Measurements from ENCODE around the gene SDS.

SDS gene, protein sequence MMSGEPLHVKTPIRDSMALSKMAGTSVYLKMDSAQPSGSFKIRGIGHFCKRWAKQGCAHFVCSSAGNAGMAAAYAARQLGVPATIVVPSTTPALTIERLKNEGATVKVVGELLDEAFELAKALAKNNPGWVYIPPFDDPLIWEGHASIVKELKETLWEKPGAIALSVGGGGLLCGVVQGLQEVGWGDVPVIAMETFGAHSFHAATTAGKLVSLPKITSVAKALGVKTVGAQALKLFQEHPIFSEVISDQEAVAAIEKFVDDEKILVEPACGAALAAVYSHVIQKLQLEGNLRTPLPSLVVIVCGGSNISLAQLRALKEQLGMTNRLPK

DNA sequence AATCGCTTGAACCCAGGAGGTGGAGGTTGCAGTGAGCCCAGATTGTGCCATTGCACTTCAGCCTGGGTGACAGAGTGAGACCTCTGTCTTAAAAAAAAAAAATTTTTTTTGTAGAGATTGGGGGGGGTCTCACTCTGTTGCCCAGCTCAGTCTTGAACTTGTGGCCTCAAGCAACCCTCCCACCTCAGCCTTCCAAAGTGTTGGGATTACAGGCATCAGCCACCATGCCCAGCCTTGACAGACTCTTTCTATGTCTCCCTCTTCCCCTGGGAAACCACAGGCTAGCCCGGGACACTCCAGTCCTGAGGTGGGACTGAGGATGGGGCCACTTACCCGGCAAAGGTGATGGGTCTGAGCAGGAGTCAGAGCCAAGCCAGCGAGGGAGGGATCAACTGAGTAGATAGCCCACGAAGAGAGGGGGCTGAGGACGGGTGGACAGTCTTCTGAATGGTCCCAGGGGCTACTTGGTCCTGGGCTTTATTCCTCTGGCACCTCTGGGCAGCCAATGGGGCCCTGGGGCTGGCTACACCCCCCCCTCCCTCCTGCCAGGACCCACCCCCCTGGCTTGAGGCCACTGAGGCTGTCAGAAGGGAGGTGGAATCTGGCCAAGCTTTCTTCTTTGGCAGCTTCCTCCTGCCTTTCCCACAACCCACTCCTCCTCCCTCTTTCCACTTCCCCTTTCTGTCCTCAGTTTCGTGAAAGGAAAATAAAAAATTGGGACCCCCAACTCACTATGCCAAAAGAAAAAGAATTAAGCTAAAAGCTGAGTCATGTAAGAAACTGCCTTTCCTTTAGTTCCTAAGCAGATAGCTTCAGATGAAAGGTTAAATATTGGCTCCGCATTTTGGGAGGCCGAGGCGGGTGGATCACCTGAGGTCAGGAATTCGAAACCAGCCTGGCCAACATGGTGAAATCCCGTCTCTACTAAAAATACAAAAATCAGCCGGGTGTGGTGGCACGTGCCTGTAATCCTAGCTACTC, at the start of gene SDS:
SDS (minus strand) TSS at position 453 of the 981 bp plus-strand sequence. CDS start 4,179 bp downstream, outside the sequence.
- no peak for DNase-seq (ENCODE audit: low read depth)

DNA sequence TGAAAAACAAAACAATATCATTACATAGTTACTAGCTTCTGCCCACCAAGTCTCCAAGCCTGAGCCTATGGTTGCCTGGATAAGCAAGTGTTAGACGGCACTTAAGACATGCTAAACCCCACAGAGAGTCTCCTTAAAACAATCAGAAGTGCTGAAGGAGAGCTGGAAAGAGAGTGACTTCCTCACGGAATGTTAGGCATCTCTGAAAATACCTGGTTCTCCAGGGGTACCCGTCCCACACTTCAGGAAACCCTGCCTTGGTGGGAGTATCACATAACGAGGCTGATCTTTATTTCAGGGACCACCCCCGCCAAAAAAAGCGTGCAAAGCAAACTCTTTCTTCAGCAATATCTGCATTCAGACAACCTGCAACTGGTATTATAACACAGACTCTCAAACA, 49.6 kb upstream of the SDS start:
- DNase-seq (ENCODE audit: low read depth): no peak

DNA sequence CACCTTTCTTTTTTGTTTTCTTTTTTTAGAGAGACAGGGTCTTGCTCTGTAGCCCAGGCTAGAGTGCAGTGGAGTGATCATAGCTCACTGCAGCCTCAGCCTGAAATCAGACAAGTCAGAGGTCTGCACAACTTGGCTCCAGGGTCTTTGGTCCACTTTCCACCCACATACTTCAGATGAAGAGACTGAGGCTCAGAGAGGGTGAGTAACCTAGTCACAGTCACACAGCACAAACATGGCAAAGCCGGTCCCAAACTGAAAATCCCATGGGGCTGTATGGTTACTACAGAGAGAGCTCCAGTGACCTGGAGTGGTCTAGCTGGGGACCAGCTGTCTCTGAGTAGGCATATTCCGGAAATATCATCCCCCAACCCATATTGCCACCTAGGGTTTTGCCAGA, 48.8 kb upstream of the SDS start:
- no peak for DNase-seq (ENCODE audit: low read depth)

DNA sequence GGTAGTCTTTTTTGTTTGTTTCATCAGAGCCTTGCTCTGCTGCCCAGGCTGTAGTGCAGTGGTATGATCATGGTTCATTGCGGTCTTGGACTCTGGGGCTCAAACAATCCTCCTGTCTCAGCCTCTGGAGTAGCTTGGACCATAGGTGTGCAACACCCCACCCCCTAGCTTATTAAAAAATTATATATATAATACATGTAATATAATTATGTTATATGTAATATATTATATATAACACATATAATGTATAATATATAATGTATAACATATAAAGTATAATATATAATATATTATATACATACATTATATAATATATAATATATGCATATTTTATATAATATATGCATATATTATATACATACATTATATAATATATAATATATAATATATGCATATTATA, 46.2 kb upstream of the SDS start:
- no peak for DNase-seq (ENCODE audit: low read depth)

DNA sequence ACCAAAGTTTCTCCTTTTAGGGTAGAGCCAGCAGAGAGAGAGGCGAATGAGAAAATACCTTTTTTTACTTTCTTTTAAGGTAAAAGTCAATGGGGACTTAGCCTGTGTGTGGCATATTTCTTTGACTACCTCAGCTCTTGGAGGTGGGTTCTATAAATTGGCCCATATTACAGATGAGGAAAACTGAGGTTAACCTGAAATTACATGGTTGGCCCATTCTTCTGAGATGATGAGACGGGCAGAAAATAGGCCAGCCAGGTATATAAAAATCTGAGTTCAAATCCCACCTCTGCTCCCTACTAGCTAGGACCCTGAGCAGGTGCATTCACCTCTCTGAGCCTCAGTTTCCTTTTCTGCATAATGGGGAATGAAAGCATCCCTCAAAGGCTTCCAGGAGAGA, 45.6 kb upstream of the SDS start:
- DNase-seq (ENCODE audit: low read depth): no peak

DNA sequence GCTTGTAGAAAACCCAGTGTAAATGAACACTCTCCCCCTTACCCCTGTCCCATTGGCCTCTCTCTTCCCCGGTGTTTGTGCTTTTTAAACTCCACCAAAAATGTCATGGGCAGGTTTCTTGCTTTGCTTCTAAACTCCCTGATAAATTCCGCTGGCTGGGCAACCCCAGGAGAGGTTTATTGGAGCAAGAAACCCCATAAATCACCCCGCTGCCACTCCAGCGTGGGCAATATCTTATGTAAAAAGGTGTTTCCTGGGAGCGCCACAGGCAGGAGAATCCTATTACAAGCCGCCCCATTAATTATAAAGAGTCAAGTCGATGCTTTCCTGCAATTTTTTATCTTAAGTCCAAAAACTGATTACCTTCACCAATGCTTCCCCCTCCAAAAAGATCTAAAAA, 45.2 kb upstream of the SDS start:
- DNase-seq (ENCODE audit: low read depth): no peak

DNA sequence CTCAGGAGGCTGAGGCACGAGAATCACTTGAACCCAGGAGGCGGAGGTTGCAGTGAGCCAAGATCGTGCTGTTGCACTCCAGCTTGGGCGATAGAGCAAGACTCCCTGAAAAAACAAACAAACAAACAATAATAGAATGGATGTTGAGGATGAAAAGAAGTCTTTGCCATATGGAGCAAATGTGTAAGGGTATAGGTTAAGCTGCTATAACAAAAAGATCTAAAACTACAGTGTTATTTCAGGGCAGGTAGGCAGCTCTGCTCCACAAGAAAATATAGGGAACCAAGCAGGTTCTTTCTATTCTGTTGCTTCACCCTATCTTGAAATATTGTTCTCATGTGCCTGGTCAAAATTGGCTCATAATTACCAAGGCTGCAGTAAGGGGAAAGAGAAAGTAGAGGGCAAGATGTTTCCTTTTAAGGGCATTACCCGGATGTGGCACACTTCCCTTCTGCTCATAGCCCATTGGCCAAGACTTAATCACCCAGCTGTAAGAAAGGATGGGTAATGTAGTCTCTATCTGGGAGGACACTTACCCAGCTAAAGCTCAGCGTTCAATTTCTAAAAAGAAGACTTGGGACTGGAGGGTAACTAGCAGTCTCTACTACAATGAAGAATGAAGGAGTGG, 42.0 kb upstream of the SDS start:
- DNase-seq (ENCODE audit: low read depth): no peak

DNA sequence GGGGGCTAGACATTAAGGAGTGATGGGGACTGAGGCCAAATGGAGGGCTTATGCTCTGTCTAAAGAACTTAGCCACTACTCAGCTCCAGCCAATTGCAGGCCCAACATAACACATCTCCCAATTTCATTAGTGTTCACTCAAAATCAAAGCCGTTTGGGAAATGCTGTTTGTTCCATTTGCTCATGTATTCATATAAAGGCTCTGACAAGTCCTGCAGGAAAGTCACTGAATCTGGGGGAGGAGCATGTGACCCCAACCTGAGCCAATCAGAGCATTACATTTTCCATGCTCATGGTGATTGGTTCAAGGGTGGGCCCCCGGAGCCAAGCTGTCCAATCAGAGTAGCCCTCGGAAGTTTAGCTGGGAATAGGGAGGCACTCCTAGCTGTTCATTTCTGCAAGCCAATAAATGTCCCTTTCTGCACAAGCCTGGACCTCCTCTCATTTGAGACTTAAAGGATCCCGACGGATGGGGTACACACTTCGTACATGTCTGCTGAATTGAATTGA, 39.4 kb upstream of the SDS start:
- DNase-seq (ENCODE audit: low read depth): no peak

DNA sequence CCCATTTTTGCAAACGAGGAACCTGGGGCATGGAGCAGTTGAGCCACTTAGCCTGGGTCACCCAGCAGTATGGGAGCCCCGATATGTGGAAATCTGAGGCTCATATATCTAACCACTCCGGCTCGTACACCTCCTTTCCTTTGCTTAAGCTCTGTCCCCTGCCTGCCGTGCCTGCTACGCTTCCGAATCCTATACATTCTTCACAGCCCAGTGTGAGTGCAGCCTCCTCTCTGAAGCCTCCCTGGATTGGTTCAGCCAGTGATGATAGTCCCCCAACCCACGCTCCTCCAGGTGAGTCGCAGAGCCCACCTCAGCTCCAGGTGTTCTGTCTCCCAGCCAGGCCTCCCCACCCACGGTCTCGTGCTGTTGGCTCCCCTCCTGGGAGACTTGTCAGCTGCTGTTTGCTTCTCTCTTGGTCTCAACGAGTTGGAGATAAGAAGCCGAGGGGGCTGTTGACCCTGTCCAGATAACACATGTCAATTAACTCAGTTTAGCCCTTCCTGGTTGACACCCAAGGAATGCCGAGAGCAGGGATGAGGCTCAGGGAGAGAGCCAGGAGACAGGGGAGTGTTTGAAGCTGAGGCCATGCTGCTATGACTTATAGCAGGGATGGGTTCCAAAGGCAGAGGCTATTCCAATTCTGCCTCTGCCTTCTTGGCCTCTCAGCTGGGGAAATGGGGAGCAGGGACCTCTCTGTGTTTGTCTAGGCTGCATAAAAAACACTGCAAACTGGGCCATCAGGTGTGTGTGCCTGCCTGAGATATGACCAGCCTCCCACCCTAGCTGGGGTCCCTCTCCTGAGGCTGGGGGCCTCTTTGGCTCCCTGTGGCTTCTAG, 37.5 kb upstream of the SDS start:
- DNase-seq (ENCODE audit: low read depth): no peak

DNA sequence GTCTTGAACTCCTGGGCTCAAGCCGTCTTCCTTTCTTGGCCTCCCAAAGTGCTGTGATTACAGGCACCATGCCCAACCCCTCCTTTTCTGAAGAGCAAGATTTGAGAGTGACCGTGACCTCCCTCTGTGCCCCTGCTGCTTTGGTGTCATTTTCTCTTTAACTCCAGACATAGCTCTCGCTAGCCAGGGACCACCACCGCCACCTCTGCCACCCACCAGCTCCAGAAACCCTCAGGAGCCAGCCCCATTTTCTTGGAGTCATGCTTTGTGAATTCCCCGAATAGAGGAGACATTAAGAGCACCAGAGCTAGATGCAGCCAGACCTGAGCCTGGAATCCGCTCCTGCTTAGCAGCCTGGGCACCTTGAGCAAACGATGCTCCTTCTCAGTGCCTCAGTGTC, 36.6 kb upstream of the SDS start:
- no peak for DNase-seq (ENCODE audit: low read depth)

DNA sequence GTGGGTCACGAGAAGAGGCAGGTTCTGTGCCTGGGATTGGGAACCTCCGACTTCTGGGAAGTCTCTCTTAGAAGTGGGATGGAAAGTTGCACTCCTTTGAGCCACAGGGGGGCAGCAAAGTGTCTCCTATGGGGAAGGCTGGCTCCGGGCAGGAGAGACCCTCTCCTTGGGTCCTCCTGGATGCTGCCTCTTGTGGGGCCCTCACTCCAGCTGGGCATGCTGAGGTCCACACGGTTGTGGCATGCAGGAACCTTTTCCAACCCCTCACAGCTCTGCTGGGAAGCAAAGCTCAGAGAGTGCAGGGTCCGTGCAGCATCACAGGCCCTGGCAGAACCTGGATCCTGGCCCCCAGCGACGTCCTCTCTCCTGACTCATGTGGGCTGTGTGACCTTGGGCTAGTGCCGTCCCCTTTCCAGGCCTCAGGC, 35.9 kb upstream of the SDS start:
- DNase-seq (ENCODE audit: low read depth): no peak

DNA sequence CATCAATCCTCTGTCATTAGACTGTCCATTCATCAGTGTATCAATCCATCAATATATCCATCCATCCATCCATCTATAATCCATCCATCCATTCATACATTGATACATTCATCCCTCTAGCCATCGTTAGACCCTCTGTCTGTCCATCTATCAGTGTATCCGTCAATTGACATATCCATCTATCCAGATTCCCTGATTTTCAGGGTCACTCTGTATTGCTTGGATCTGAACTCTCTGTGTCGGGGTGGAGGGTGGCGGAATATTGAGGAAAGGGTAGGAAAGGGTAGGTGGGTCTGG, 35.6 kb upstream of the SDS start:
- DNase-seq (ENCODE audit: low read depth): no peak

DNA sequence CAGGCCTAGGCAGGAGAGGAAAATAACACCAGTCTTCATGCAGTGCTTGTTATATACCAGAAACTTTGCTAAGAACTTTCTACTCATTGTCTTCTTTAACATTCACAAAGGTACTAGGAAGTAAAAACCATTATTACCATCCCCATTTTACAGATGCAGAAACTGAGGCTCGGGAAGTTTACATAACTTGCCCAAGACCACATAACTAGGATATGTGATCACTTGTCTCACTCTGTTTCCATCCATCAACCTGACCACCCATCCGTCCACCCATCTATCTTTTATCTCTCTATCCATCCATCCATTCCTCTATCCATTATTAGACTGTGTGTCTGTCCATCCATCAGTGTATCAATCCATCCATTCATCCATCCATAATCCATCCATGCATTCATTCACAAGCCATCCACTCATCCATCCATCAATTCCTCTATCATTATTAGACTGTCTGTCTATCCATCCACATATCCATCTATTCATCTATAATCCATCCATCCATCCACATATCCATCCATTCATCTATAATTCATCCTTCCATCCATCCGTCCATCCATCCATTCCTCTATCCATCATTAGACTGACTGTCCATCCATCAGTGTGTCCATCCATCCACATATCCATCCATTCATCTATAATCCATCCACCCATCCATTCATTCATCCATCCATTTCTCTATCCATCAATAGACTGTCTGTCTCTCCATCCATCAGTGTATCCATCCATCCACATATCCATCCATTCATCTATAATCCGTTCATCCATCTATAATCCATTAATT, 35.0 kb upstream of the SDS start:
- no peak for DNase-seq (ENCODE audit: low read depth)

DNA sequence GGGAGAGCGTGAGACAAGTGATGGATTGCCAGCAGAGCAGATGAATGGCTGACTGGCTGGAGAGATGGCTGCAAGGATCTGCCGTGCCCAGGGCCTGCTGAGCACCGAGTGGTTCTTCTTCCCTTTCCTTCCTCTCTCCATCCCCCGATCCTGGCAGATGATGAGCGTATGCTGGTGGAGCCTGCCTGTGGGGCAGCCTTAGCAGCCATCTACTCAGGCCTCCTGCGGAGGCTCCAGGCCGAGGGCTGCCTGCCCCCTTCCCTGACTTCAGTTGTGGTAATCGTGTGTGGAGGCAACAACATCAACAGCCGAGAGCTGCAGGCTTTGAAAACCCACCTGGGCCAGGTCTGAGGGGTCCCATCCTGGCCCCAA, 34.0 kb upstream of the SDS start:
- no peak for DNase-seq (ENCODE audit: low read depth)

DNA sequence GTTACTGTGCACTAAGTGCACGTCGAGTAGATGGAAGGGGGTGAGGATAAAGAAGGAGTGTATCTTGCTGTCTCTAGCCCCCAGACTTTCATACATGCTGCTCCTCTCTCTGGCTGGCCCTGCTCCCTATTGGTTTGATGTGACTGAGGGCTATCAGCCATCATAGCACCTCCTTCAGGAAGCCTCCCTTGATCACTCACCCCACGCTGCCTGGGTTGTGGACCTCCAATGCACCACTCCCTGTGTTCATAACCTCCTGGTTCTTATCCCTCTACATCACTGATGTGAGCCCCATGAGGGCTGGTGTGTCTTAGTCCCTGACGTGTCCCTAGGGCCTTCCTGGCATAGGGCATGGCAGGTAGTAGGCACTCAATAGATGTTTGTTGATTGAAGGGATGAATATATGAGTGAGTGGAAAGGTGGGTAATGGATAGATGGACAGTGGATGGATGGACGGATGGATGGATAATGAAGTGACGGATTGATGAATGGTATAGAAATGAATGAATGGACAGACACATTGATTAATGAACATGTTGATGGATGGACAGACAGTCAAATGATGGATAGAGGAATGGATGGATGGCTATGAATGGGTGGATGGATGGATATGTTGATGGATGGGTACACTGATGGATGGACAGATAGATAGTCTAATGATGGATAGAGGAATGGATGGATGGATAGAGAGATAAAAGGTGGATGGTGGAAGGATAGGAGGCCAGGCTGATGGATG, 33.5 kb upstream of the SDS start:
- no peak for DNase-seq (ENCODE audit: low read depth)

DNA sequence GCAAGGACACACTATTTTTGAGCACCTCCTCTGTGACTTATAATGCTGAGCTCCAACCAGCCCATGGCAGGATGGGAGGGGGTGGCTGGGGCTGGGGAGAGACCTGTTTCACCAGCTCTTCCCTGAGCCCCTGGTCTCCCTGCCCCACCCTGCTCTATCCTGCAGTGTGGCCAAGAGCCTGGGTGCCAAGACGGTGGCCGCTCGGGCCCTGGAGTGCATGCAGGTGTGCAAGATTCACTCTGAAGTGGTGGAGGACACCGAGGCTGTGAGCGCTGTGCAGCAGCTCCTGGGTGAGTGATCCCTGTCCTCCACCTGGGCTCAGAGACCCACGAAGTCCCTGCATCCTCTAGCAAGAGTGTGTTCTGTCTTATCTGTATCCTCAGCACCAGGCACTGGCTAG, 32.9 kb upstream of the SDS start:
- DNase-seq (ENCODE audit: low read depth): no peak

DNA sequence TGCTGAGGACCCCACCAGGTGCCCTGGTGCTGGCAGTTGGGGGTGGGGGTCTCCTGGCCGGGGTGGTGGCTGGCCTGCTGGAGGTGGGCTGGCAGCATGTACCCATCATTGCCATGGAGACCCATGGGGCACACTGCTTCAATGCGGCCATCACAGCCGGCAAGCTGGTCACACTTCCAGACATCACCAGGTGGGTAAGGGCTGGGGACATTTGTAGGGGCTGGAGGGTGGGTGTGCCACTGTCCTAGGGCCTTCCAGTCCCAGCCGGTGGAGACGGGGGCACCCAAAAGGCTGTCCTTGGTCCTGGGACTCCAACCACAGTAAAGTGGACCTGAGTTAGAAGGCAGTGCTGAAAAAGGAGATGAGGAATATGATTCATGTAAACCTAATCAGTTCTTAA, 31.7 kb upstream of the SDS start:
- no peak for DNase-seq (ENCODE audit: low read depth)

DNA sequence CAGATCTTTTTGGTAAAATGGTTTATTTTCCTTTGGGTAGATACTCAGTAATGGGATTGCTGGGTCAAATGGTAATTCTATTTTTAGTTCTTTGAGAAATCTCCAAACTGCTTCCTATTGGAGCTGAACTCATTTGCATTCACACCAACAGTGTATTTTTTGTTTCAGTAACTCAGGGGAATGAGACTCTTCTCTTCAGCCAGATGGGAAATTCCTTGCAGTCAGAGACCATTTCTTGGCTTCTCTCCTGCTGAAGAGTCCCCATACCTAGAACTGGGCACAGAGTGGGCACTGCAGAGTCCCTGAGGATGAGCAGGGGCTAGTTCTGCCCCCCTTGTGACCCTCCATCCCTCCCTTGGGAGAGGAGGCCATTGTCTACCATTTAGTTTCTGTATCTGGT, 29.3 kb upstream of the SDS start:
- DNase-seq (ENCODE audit: low read depth): no peak

DNA sequence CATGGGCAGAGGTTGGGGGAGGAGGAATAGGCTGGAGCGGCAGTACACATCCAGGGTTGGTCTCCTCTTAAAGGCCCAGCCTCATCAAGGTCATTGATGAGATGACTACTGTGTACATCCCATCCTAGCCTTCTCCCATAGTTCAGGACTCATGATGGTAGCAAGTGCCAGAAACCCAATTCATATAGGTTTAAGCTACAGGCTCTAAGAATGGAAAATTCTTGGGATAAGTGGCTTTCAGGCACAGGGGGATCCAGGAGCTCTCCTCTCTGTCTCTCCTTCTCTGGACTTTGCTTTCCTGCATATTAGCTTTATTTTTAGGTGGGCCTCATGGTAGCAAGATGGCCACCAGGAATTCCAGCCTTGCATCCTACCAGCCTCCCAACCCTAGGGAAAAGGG, 24.8 kb upstream of the SDS start:
- no peak for DNase-seq (ENCODE audit: low read depth)

DNA sequence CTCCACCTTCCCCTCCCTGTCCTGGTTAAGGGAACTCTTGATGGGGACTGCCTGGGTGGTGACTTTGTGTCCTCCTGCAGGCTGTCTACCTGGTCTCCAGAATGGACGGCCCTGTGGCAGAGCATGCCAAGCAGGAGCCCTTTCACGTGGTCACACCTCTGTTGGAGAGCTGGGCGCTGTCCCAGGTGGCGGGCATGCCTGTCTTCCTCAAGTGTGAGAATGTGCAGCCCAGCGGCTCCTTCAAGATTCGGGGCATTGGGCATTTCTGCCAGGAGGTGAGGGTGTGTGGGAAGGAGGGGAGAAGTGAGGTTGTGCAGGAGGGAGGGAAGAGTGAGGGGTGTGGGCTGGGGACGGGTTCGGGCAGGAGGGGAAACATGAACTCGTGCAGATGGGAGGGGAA, 24.2 kb upstream of the SDS start:
- no peak for DNase-seq (ENCODE audit: low read depth)
